HUES6 (cell line): Measurements from ENCODE around the gene MAN1A1.

Experiments
- H3K27ac ChIP-seq: 2 replicates; pipeline ENCODE4 v1.7.0; 2013; ENCODE audit warnings: low read depth, mild to moderate bottlenecking, low read length, inconsistent platforms
- H3K27me3 ChIP-seq: 2 replicates; pipeline ENCODE4 v1.6.1; 2013; ENCODE audit warnings: low read length; ENCODE audit not compliant: control insufficient read depth, insufficient read depth
- H3K36me3 ChIP-seq: 2 replicates; pipeline ENCODE4 v1.6.1; 2013; ENCODE audit warnings: low read length; ENCODE audit not compliant: control insufficient read depth, insufficient read depth
- H3K4me1 ChIP-seq: 2 replicates; pipeline ENCODE4 v1.6.1; 2013; ENCODE audit warnings: low read length; ENCODE audit not compliant: control insufficient read depth, insufficient read depth
- H3K4me3 ChIP-seq: 2 replicates; pipeline ENCODE4 v1.5.1; 2013; ENCODE audit warnings: low read depth, low read length
- H3K9ac ChIP-seq: one replicate; pipeline ENCODE4 v1.6.1; 2013; ENCODE audit warnings: mild to moderate bottlenecking, low read length
- H3K9me3 ChIP-seq: 2 replicates; pipeline ENCODE4 v1.6.1; 2013; ENCODE audit warnings: low read depth, low read length; ENCODE audit not compliant: control insufficient read depth, insufficient read depth

Gene MAN1A1

DNA sequence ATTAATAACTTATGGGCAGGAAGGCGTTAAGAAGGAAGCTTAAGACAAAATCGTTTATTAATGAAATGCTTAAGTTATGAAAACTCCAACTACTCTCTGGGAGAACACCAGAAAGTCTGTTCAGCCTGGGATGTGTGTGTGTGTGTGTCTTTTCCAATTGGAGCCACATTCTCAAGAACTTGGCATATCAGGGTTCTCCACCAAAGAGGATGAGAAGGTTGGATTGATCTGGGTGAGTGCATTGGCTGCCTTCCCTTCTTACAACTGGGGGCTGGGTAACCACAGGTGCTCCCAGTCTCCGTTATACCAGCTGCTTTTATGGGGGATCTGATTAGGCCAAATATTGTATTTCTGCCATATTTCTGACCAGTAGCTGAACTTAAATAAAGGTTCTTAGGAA is 102.1 kb downstream of the MAN1A1 start:
- no peak overlapping the region for H3K27ac ChIP-seq
- no peaks in the 10 kb centered on the region for H3K36me3 ChIP-seq
- H3K27me3 ChIP-seq = no peaks in the 10 kb centered on the region
- H3K9me3 ChIP-seq = no peaks in the 10 kb centered on the region
- H3K4me3 ChIP-seq = no peak overlapping the region
- H3K4me1 ChIP-seq = no peaks in the 10 kb centered on the region
- H3K9ac ChIP-seq = no peak overlapping the region

DNA sequence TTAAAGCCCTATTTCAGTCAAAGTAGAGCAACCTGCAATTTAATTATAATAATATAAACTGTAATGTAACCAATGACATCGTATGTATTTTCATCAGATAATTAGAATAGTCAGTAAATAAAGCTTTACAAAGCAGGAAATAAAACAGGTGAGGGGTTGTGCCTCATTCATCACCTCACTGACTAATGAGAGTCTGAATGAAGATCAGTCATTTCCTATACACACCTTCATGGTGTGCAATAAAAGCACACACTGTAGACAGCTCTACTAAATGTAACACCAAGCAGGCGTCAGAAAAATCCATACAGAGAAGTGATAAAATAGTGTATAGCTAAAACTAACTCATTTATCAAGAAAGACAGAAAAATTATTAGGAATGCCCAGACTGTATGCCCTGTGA is 105.9 kb downstream of the MAN1A1 start:
- Histone ChIP-seq H3K4me1 (peaks cover 13% of the 10 kb centered on the region), H3K36me3 (no peaks in the 10 kb centered on the region), H3K4me3 (no peak overlapping the region), H3K9me3 (no peaks in the 10 kb centered on the region), H3K27me3 (no peaks in the 10 kb centered on the region), H3K27ac (no peak overlapping the region), H3K9ac (no peak overlapping the region)

DNA sequence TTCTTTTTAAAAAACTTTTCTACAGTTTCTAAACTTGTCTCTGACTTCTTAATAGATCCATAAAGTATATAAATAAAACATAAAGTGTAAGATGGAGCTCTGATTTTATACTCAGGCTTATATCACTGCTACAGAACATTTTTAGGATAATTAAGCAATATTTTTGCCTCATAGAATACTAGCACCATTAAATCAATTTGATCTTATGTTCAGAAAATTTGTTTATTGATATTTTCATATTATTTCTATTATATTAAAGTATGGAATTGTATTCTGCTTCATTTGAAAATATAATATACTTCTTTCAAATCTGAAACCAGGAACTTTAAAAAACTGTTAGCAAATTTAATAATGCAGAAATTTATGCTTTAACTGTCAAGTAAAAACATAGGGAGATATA is 106.5 kb downstream of the MAN1A1 start:
- Histone ChIP-seq H3K4me3 (no peak overlapping the region), H3K4me1 (peaks cover 13% of the 10 kb centered on the region), H3K9ac (no peak overlapping the region), H3K27me3 (no peaks in the 10 kb centered on the region), H3K9me3 (no peaks in the 10 kb centered on the region), H3K36me3 (no peaks in the 10 kb centered on the region), H3K27ac (no peak overlapping the region)

DNA sequence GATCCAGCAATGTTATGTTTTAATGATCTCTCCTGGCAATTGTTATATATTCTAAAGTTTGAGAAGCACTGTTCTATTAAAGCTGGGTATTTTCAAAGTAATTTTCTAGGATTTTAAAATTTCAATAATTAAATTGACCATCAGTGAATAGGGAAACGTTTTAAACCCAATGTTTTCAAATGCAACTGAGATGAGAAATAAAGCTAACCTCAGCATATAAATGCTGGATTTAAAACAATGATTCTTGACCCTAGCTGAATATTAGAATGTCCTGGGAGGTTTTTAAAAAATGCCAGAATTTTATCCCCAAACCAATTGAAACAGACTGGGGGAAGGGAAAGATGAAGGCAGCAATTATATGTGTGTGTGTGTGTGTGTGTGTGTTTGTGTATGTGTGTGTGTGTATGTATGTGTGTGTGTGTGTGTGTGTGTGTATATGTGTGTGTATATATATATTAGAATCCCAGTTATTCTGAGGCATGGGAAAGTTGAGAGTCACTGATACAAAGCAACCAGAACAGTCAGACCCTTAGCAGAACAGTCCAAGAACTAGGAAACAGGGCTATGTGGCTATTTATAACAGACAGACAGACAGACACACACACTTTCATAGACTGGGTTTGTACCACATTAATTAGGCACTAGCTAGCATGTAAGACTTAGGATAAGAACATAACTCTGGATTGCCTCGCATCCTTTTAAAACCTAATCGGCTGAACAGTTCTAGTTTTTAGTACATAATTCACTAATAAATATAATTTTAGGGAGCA is 107.8 kb downstream of the MAN1A1 start:
- H3K9ac ChIP-seq = no peak overlapping the region
- H3K27ac ChIP-seq = no peak overlapping the region
- peaks cover 13% of the 10 kb centered on the region for H3K4me1 ChIP-seq
- H3K4me3 ChIP-seq = no peak overlapping the region
- H3K27me3 ChIP-seq = no peaks in the 10 kb centered on the region
- H3K36me3 ChIP-seq = no peaks in the 10 kb centered on the region
- H3K9me3 ChIP-seq = no peaks in the 10 kb centered on the region

DNA sequence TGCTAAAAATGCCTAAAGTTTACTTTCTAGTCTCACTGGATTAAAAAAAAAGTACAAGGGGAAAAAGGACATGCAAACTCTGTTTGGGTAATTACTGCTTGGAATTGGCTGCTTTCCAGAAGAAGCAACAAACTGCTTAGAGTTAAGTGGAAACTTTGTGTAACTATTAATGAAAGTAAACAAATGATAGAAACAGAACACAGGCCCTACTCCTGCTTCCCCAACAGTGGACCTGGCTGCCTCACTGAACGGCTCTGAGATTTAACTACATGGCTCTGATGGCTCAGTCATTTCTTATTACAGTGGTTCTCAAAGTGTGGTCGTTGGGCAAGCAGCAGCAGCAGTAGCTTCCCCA is 108.5 kb downstream of the MAN1A1 start:
- H3K27ac ChIP-seq = peak overlapping the region; percentile 27; the same call in 1 of the 2 replicates
- peaks cover 4% of the 10 kb centered on the region for H3K9me3 ChIP-seq
- no peaks in the 10 kb centered on the region for H3K27me3 ChIP-seq

DNA sequence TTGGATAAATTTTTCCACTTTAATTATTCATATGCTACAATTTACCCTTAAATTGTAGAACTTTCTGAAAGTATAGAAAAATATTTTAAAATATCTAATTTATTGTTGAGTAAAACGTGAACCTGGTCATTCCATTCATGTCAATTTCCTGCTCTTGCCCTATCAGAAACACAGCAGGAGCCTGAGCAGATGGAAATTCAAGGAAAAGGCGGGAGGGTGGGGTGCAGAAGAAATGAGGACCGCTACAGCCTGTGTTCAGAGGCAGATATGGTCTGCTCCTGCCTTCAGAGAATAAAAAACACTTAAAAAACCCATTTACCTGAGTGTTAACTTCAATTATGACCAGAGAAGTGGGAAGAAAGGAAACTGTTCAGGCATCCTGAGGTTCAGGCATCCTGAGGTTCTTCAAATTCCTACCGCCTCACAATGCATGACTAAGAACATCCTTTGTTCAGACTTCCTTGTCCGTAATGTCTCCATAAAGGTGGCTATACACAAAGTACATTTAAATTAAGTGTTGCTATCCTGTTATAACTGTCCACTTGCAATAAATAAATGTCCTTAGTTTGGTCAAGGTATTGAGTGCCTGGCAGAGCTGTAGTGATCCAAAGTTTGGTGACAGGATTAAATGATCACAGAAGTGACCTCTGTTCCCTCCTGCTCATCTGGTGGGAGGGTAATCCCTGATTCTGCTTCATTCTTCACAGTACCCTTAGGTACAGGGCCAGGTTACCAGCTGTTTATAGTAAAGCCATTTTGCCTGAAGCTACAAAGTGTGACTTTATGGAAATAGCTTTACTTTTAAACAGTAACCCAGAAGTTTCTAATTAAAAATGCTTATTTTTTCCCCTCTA is 109.1 kb downstream of the MAN1A1 start:
- no peak overlapping the region for H3K9ac ChIP-seq
- no peaks in the 10 kb centered on the region for H3K36me3 ChIP-seq
- H3K4me3 ChIP-seq = no peak overlapping the region
- H3K27ac ChIP-seq = peak overlapping the region; percentile 27; the same call in 1 of the 2 replicates
- peaks cover 13% of the 10 kb centered on the region for H3K4me1 ChIP-seq
- no peaks in the 10 kb centered on the region for H3K27me3 ChIP-seq
- peaks cover 4% of the 10 kb centered on the region for H3K9me3 ChIP-seq

More for the DNA sequence above, 108.5 kb downstream of the MAN1A1 start:
- Histone ChIP-seq H3K9ac (no peak overlapping the region), H3K4me3 (no peak overlapping the region), H3K4me1 (peaks cover 13% of the 10 kb centered on the region), H3K36me3 (no peaks in the 10 kb centered on the region)

DNA sequence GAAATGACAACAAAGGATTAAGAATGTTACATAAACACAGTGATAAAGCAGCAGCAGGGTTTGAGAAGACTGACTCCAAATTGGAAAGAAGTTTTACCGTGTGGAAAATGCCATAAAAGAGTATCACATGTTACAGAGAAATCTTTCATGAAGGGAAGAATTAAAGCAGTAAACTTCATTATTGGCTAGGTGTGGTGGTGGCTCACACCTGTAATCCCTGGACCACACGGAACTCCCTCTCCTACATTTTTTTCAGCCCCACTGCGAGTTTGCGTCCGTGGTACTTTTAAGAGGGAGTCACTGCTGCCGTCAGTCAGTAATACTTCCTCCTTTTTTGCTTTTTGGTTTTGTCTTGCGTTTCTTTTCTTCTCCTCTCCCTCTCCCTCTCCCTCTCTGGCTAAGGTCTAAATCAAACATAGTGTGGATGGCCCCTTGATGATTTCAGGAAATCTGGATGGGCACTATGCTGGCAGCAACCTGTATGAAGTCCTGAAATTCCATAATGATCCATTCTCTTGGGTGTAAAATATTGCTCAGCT is 112.3 kb downstream of the MAN1A1 start:
- Histone ChIP-seq H3K4me3 (no peak overlapping the region), H3K27me3 (no peaks in the 10 kb centered on the region), H3K9ac (no peak overlapping the region), H3K4me1 (peaks cover 13% of the 10 kb centered on the region), H3K9me3 (peaks cover 4% of the 10 kb centered on the region), H3K27ac (no peak overlapping the region), H3K36me3 (no peaks in the 10 kb centered on the region; the same call in 1 of the 2 replicates)

DNA sequence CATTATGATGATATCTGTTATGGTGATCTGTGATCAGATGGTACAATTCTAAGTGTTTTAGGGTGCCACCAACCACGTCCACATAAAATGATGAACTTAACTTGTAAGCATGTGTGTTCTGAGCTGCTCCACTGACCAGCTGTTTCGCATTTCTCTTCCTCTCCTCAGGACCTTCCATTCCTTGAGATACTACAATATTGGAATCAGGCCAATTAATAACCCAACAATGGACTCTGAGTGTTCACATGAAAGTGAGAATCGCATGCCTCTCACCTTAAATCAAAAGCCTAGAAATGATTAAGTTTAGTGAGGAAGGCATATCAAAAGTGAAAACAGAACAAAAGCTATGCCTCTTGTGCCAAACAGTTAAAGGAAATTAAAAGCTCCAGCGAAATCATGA is 114.6 kb downstream of the MAN1A1 start:
- H3K4me1 ChIP-seq = no peaks in the 10 kb centered on the region
- no peak overlapping the region for H3K4me3 ChIP-seq
- peaks cover 4% of the 10 kb centered on the region for H3K9me3 ChIP-seq
- no peaks in the 10 kb centered on the region; the same call in 1 of the 2 replicates for H3K36me3 ChIP-seq
- no peaks in the 10 kb centered on the region for H3K27me3 ChIP-seq
- no peak overlapping the region for H3K9ac ChIP-seq
- H3K27ac ChIP-seq = no peak overlapping the region

DNA sequence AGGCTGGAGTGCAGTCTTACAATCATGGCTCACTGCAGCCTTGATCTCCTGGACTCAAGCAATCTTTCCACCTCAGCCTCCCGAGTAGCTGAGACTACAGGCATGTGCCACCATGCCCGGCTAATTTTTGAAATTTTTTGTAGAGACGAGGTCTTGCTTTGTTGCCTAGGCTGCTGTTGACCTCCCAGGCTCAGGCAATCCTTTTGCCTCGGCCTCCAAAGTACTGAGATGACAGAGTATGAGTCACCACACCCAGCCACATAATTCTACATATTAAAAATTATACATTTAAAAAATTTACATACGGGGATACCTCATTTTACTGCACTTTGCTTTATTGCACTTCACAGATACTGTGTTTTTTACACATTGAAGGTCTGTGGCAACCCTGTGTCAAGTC is 115.1 kb downstream of the MAN1A1 start:
- H3K27me3 ChIP-seq = no peaks in the 10 kb centered on the region
- H3K27ac ChIP-seq = no peak overlapping the region
- H3K9me3 ChIP-seq = peaks cover 4% of the 10 kb centered on the region
- no peaks in the 10 kb centered on the region for H3K4me1 ChIP-seq
- H3K4me3 ChIP-seq = no peak overlapping the region
- no peaks in the 10 kb centered on the region; the same call in 1 of the 2 replicates for H3K36me3 ChIP-seq
- no peak overlapping the region for H3K9ac ChIP-seq

DNA sequence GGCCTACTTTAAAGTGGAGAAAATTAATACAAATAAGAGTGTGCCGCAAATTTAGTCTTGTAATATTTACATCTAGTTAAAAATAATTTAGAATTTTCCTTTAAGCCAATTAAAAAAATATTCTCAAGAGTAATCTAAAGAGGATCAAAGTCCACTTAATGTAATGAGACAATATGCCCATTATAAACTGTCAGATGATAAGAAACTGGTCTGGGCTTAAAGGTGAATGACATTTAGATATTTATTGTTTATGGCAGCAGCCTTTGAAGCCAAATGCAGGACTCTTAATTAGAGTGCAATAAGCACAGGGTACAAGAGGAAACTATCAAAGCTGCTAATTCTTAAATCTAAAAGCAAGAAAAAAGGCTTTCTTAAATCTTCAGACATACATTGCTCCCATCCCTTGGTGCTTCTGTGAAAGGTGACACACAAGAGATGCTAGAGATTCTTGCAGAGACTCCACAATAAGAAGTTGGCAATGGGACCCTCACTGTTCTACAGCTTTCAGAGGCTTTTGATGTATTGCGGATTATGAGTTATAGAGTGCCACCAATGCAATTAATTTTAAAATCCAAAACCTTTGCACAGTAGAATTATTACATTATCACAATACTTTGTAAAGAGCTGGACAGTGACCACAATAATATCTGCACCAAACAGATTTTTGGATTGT is 116.1 kb downstream of the MAN1A1 start:
- H3K4me3 ChIP-seq = no peak overlapping the region
- no peak overlapping the region for H3K27ac ChIP-seq
- no peak overlapping the region for H3K9ac ChIP-seq
- H3K36me3 ChIP-seq = no peaks in the 10 kb centered on the region; the same call in 1 of the 2 replicates
- H3K4me1 ChIP-seq = no peaks in the 10 kb centered on the region
- peaks cover 4% of the 10 kb centered on the region for H3K9me3 ChIP-seq
- no peaks in the 10 kb centered on the region for H3K27me3 ChIP-seq
